LNCaP clone FGC (cell line): Measurements from ENCODE around the gene FSCN2.

ENCODE experiments used
- DNase-seq: peaks from one replicate; pipeline ENCODE4 v3.0.0-alpha.2; 2011; ENCODE audit warnings: low read depth
- H3K4me3 ChIP-seq: 2 replicates; pipeline ENCODE4 v1.5.1; 2011; ENCODE audit warnings: mild to moderate bottlenecking, low read depth, low read length, control low read depth
- CTCF ChIP-seq: IDR thresholded peaks from 2 replicates; pipeline ENCODE4 v1.5.1; 2012; ENCODE audit warnings: mild to moderate bottlenecking; ENCODE audit not compliant: control insufficient read depth, insufficient read depth; ENCODE audit errors: extremely low read depth

The FSCN2 gene

DNA sequence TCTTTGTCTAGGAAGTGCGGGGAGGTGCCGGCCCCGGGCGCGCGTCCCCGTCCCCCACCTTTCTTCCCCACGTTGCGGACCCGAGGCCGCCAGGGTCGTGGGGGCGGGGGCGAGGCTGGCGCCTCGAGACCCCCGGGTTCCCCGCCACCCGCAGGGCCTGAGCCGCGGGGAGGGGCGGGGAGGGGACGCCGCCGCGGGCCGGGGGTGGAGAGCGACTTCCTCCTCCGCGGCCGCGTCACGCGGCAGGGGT is 13.8 kb upstream of the FSCN2 start:
- TF ChIP-seq CTCF, result no peak
- no peak overlapping the region for H3K4me3 ChIP-seq
- no peak for DNase-seq

DNA sequence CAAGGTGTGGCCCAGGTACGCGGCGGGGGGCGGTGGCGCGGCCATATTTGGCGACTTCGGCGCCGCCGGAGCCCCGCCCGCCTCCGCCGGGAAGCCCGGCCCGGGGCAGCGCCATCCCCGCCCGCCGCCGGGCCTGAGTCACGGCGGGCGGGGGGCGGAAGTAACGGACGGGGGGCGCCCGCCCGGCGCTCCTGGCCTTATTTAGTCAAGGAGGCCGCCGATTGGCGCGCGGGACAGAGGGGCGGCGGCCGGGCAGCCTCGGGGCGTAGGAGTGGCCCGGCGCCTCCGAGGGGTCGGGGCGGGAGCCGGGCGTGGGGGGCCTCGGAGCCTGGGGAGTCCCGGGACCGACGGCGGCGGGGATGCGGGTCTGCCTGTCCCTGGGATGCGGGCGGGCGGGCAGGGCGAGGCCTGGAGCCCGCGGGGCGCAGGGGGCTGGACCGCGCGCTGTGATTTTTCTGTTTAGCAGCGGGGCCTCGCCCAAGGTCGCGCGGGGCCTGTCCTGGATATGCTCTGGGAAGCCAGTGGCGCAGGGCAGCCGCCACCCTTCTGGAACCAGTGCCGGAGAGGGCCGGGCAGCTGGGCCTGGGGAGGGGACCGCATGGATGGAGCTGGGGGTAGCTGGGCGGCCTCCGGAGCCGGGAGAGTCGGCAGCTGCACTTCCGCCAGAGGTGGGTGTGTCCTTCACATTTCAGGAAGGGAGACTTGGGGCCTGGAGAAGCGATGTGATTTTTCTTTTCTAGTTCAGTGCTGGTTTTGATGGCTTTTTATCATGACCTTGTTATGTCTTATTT is 13.2 kb upstream of the FSCN2 start:
- H3K4me3 ChIP-seq, result no peak overlapping the region
- TF ChIP-seq CTCF, result no peak
- DNase-seq, result no peak

DNA sequence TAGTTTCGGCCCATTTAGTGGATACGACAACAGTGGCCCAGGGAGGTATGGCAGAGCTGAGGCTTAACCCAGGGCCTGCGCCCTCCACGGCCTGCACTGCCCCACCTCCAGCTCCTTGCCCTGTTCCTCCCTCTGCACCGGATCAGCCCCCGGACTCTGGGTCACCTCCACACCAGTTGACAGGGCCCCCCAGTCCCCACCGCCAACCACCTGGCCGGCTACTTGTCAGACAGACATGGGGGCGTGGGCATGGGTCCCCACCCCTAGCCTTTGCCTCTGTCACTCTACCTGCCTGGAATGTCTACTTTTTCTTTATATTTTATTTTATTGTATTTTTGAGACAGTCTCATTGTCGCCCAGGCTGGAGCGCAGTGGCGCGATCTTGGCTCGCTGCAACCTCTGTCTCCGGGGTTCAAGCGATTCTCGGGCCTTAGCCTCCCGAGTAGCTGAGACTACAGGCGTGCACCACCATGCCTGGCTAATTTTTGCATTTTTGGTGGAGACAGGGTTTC is 12.6 kb upstream of the FSCN2 start:
- DNase-seq, result no peak
- no peak for TF ChIP-seq CTCF
- H3K4me3 ChIP-seq, result no peak overlapping the region

DNA sequence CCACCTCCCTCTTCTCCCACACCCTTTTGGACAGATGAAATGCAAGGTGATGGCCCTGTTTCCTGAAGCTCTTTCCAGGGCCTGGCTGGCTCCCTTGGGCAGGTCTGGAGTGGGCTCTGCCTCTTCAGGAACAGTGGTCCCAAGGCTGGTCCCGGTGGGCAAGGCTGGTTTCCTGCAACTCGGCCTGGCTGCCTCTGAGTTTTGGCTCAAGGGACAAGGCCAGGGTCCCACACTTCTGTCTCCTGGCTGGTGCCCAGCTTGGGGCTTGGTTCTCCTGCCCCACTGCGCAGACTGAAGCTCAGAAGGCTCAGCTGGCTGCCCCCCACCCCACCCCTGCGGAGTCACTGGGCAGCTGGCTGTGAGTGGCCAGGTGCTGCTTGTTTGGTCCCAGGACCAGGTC is 11.7 kb upstream of the FSCN2 start:
- DNase-seq, result no peak
- H3K4me3 ChIP-seq, result no peak overlapping the region

DNA sequence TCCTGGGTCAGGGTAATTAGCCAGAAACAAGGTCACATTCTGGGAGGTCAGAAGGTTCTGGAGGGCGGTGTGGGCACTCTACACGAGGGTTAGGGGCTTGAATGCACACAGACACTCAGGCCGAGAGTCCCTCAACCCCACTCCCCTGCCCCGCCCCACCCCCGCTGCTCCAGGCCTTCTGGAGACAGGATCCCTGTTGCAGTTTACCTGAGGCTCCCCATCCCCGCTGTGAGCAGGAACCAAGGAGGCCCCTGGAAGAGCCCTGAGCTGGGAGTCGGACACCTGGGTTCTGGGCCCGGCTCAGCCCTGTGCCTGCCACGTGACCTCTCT is 11.2 kb upstream of the FSCN2 start:
- DNase-seq, result no peak
- no peak overlapping the region for H3K4me3 ChIP-seq
- no peak for TF ChIP-seq CTCF

More for the DNA sequence above, 11.7 kb upstream of the FSCN2 start:
- TF ChIP-seq CTCF, result no peak

DNA sequence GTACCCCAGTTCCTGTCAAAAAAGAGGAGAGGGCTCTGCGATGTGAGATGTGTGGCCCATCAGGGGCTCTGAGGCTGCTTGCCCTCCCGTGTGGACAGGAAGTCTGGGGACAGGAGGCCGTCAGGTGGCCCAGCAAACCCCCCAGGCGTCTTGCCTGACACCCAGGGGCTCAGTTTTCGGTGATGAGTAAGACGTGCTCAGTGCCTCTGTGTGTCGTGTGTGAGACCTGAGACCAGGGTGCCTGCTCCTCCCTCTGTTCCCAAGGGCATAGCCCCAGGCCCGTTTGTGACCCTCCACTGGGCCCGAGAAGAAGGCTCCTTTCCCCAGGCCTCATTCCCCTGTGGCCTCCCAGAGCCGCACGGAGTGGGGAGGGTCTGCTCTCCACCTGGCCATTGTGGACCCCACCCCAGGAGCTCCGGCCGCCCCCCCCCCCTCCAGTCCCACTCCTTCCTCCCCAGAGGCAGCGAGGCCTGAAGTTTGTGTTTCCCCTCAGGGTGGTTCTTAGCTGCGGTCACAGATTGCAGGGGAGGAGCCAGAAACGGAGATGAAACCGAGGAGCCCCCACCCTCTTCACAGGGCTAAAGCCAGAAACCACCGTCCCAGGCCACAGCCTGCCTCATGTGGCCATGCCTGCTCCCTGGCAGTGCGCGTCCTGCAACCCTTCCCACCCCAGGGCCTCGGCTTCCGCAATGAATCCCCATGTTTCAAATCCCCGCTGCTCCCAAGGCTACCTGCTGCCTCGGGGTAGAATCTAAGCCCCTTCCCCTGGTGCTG is 10.7 kb upstream of the FSCN2 start:
- H3K4me3 ChIP-seq, result no peak overlapping the region
- no peak for DNase-seq
- no peak for TF ChIP-seq CTCF
